WI38 (cell line): ENCODE data around the gene PRDM16.

Experiments used
- H3K4me3 ChIP-seq: 2 replicates; pipeline ENCODE4 v1.5.1; 2011; ENCODE audit warnings: low read depth, mild to moderate bottlenecking, control low read depth, low read length
- CTCF ChIP-seq: IDR thresholded peaks from 2 replicates; pipeline ENCODE4 v1.5.1; 2012; ENCODE audit warnings: low read depth, mild to moderate bottlenecking, control low read depth, low read length

The PRDM16 gene

GRCh38 chr1:3241673-3242407 lies 172.8 kb downstream of the PRDM16 start:
- no peak for TF ChIP-seq CTCF
- no peak overlapping the region for H3K4me3 ChIP-seq

- TF ChIP-seq CTCF, result no peak
- no peak overlapping the region for H3K4me3 ChIP-seq
Observed at GRCh38 chr1:3242408-3243260, 173.6 kb downstream of the PRDM16 start.

DNA sequence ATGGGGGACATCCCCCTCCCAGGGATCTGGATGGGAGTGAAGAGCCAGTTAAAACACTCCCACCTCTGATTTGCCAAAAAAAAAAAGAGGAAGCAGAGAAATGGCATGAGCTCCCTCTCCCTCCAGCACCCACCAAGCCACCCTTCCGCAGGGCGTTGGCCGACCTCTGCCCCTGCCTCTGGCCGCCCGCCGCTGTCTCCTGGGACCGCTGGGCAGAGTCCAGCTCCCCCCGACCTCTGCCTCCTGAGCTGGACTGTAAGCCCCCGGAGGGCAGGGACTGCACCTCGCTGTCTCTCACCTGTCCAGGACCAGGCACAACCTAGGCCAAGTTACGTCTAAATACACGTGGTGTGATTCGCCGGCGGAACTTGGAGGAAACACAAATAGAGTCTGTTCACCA lies 174.3 kb downstream of the PRDM16 start:
- TF ChIP-seq CTCF, result no peak
- no peak overlapping the region for H3K4me3 ChIP-seq

- H3K4me3 ChIP-seq, result no peak overlapping the region
- TF ChIP-seq CTCF, result no peak
Observed at GRCh38 chr1:3244025-3244926, 175.3 kb downstream of the PRDM16 start.

- TF ChIP-seq CTCF, result no peak
- no peak overlapping the region for H3K4me3 ChIP-seq
Observed at GRCh38 chr1:3244927-3245315, 175.9 kb downstream of the PRDM16 start.

- no peak overlapping the region for H3K4me3 ChIP-seq
- TF ChIP-seq CTCF, result no peak
Observed at GRCh38 chr1:3245344-3245743, 176.3 kb downstream of the PRDM16 start.
